Measurements from ENCODE around the gene PRDM16. TPM values are rescaled to one million over a fixed set of nuclear protein-coding genes. Genes with fewer than 3 reads are reported as not detected.

The PRDM16 gene
- total and polyA plus RNA-seq, 8 donors: 9.6 to 18.0 (median 14.7) TPM

DNA sequence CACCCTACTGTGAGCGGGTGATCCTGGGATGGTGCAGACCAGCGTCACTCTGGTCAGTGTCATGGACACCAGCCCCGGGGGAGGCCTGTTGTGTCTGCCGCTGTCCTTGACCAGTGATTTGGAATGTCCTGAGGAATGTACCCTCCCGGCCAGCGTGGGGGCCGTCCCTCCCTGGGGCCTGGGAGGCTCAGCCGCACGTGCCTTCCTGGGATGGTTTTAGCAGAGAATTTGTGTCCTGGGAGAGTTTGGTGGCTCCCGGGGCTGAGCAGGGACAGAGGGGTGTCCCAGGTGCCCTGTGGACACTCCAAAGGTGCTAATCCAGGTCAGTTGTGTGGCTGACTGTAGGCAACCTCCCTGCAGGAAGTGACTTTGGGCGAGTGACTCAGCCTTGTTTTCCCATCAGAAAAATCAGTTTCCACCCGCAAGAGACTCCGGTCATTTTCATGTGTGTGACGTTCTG, 391.7 kb downstream of the PRDM16 start:
- H3K27me3 ChIP-seq: peaks cover 0 to 5% of the 10 kb centered on the region in 2 donors
- peaks cover 0 to under 1% of the 10 kb centered on the region in 2 donors for H3K4me1 ChIP-seq
- no peak overlapping the region for H3K27ac ChIP-seq
- H3K36me3 ChIP-seq: no peaks in the 10 kb centered on the region
- TF ChIP-seq, protein P1, sequence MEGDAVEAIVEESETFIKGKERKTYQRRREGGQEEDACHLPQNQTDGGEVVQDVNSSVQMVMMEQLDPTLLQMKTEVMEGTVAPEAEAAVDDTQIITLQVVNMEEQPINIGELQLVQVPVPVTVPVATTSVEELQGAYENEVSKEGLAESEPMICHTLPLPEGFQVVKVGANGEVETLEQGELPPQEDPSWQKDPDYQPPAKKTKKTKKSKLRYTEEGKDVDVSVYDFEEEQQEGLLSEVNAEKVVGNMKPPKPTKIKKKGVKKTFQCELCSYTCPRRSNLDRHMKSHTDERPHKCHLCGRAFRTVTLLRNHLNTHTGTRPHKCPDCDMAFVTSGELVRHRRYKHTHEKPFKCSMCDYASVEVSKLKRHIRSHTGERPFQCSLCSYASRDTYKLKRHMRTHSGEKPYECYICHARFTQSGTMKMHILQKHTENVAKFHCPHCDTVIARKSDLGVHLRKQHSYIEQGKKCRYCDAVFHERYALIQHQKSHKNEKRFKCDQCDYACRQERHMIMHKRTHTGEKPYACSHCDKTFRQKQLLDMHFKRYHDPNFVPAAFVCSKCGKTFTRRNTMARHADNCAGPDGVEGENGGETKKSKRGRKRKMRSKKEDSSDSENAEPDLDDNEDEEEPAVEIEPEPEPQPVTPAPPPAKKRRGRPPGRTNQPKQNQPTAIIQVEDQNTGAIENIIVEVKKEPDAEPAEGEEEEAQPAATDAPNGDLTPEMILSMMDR (IDR thresholded peaks at IDR 0.05): no peak
- DNase-seq (peak in 1 of 4 donors; percentile 70), ATAC-seq (no peak)
- intact Hi-C loops (cut with DNase I): no loop called here
- no peaks in the 10 kb centered on the region for H3K9me3 ChIP-seq
- no peak overlapping the region for H3K4me3 ChIP-seq

DNA sequence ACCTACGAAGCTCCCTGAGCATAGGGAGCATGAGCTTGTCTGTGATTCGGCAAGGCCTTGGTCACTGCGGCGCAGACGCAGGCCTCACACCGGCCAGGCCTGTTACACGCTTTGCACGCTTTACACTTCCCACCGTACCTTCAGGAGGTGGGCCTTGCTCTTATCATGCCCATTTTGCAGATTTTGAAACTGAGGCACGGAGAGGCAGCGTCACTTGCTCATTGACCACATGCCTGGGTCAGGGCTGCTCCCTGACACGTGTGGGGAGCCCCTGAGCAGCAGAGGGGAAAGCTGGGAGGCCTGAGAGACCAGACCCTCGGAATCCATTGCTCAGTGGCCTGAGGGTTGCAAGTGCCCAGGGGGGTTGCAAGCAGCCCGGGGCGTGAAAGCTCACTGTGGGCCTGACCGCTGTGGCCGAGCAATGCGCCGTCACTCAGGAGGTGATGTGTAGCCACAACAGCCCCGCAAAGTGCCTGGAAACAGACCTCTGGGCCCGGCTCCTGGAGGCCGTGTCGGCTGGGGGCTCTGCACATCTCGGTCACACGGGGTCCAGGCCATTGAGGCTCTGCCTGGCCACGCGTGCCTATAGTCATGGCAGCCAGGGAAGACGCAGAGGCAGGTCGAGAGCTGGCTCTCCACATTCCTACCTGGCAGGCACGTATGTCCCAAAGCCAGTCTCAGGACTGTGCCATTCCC, 392.4 kb downstream of the PRDM16 start:
- no peak overlapping the region for H3K4me3 ChIP-seq
- no peaks in the 10 kb centered on the region for H3K9me3 ChIP-seq
- TF ChIP-seq, protein P1 (IDR thresholded peaks at IDR 0.05): no peak
- DNase-seq (peak in 1 of 4 donors; percentile 69), ATAC-seq (no peak)
- intact Hi-C loops (cut with DNase I): no loop called here
- H3K4me1 ChIP-seq: no peaks in the 10 kb centered on the region
- H3K36me3 ChIP-seq: no peaks in the 10 kb centered on the region
- no peak overlapping the region for H3K27ac ChIP-seq
- no peaks in the 10 kb centered on the region for H3K27me3 ChIP-seq

DNA sequence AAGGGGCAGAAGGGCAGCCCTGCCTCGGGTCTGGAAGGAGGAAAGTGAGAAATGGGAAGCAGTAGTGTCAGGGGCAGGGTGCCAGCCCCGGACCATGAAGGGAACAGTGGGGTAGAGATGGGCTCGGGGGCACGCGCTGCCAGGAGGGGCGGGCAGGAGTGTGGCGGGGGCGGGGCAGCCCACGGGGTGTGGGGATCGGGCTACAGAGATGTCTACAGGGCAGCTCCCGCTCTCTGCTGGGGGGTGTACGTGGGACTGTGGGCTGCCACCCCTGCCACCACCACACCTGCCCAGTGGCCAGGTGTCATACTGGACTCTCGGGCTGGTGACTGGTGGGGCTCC, 392.9 kb downstream of the PRDM16 start:
- peak in 1 of 4 donors; percentile 53 for DNase-seq
- TF ChIP-seq, protein P1 (IDR thresholded peaks at IDR 0.05): no peak
- no peaks in the 10 kb centered on the region for H3K4me1 ChIP-seq

DNA sequence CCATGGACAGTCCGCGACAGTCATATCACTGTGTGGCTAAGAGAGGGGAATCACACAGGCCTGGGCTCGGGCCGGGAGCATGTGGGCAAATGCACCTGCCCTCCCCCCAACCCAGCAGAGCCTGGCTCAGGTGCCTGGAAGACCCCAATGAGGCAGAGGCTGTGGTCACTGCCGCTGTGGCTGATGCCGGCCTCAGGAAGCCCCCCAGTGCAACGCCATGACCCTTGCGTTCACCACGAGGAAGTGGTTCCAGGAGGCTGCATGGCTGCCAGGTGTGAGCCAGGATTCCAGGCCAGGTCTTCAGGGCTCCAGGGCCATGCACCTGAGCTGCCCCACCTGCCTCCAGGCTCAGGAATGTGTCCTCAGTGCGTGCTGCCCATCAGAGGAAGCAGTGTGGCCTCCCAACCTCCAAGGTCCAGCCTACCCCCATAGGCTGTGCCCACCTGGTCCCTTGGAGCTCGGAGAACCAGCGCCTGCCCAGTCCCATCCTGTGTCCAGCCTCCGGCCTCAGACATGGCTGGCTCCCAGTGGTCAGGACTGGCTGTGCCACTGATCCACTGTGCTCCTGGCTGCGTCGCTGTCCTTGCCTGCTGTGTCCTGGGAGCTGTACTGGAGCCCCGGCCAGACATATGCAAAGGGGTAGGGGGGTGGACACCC, 393.5 kb downstream of the PRDM16 start:
- intact Hi-C loops (cut with DNase I): no loop called here
- TF ChIP-seq, protein P1 (IDR thresholded peaks at IDR 0.05): no peak
- DNase-seq: peak in 1 of 4 donors; percentile 38
- H3K27ac ChIP-seq: no peak overlapping the region
- no peaks in the 10 kb centered on the region for H3K9me3 ChIP-seq
- no peaks in the 10 kb centered on the region for H3K27me3 ChIP-seq
- no peaks in the 10 kb centered on the region for H3K36me3 ChIP-seq
- ATAC-seq: no peak
- no peaks in the 10 kb centered on the region for H3K4me1 ChIP-seq
- no peak overlapping the region for H3K4me3 ChIP-seq

More for the DNA sequence above, 392.9 kb downstream of the PRDM16 start:
- intact Hi-C loops (cut with DNase I): no loop called here
- H3K9me3 ChIP-seq: no peaks in the 10 kb centered on the region
- no peak overlapping the region for H3K27ac ChIP-seq
- H3K4me3 ChIP-seq: no peak overlapping the region
- H3K27me3 ChIP-seq: no peaks in the 10 kb centered on the region
- H3K36me3 ChIP-seq: no peaks in the 10 kb centered on the region
- ATAC-seq: no peak

DNA sequence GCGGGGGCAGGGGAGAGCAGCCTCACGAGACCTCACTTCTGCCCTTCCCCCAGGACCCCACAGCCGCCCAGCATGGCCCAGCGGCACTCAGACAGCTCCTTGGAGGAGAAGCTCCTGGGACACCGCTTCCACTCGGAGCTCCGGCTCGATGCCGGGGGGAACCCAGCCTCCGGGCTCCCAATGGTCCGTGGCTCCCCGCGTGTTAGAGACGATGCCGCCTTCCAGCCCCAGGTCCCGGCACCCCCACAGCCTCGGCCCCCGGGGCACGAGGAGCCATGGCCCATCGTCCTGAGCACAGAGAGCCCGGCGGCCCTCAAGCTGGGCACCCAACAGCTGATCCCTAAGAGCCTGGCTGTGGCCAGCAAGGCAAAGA, 394.0 kb downstream of the PRDM16 start:
- no peaks in the 10 kb centered on the region for H3K36me3 ChIP-seq
- TF ChIP-seq, protein P1 (IDR thresholded peaks at IDR 0.05): no peak
- ATAC-seq: no peak
- intact Hi-C loops (cut with DNase I): no loop called here
- peak in 1 of 4 donors; percentile 74 for DNase-seq
- no peak overlapping the region for H3K27ac ChIP-seq
- H3K4me1 ChIP-seq: no peaks in the 10 kb centered on the region
- no peaks in the 10 kb centered on the region for H3K9me3 ChIP-seq
- no peaks in the 10 kb centered on the region for H3K27me3 ChIP-seq
- H3K4me3 ChIP-seq: no peak overlapping the region

All from left lung (tissue), 10 donors.